Gastrocnemius medialis (tissue), 4 donors: ENCODE results near the gene SLC22A31. TPM values are rescaled to one million over a fixed set of nuclear protein-coding genes. Genes with fewer than 3 reads are reported as not detected.

Experiments
- ATAC-seq, 2 donors: fragments of 150-250 bp; one replicate each; pipeline ENCODE4 v1.9.1; 2016
- DNase-seq, 2 donors: peaks; one replicate each; pipeline ENCODE4 v3.0.0-alpha.2; 2019
- H3K27ac ChIP-seq, 4 donors: fragments of 200-600 bp; sonication (generic); 1 replicate in 1 of 4; 2 replicates in 3 of 4; pipeline ENCODE4 v1.5.1; 2016 to 2018; ENCODE audit warnings: mild to moderate bottlenecking in 2 of 4, moderate library complexity in 1 of 4
- H3K27me3 ChIP-seq, 3 donors: fragments of 200-600 bp; sonication (generic) in 2 of 3; 1 replicate in 1 of 3; 2 replicates in 2 of 3; pipeline versions ENCODE4 v1.5.1 to v1.6.0; 2016 to 2019; ENCODE audit warnings: mild to moderate bottlenecking in 1 of 3, moderate library complexity in 1 of 3
- H3K36me3 ChIP-seq, 2 donors: fragments of 200-600 bp; sonication (generic) in 1 of 2; one replicate each; pipeline ENCODE4 v1.5.1; 2017 to 2018
- H3K4me1 ChIP-seq, 2 donors: fragments of 200-600 bp; sonication (generic) in 1 of 2; one replicate each; pipeline ENCODE4 v1.5.1; 2016 to 2017; ENCODE audit warnings: mild to moderate bottlenecking in 2 of 2
- H3K4me3 ChIP-seq, 4 donors: fragments of 200-600 bp; sonication (generic) in 3 of 4; 1 replicate in 1 of 4; 2 replicates in 3 of 4; pipeline ENCODE4 v1.5.1; 2016 to 2019; ENCODE audit warnings: mild to moderate bottlenecking in 2 of 4
- H3K9me3 ChIP-seq, 3 donors: fragments of 200-600 bp; sonication (generic) in 2 of 3; 1 replicate in 1 of 3; 2 replicates in 2 of 3; pipeline ENCODE4 v1.5.1; 2016 to 2019
- POLR2A ChIP-seq, 2 donors: fragments of 450-650 bp; IDR thresholded peaks; one replicate each; pipeline ENCODE4 v1.6.1; 2017; ENCODE audit warnings: antibody characterized with exemption in 2 of 2, mild to moderate bottlenecking in 2 of 2, moderate library complexity in 2 of 2
- in situ Hi-C, 4 donors: fragments of 200-750 bp; cut with MboI; loops; one replicate each; pipeline versions ENCODE4 v1.15.0 to v1.8.0; 2017; ENCODE audit warnings: low sequenced_read_pairs in 4 of 4
- intact Hi-C: fragments of 100-400 bp; cut with DNase I; formaldehyde crosslinking; loops from one replicate; pipeline ENCODE4 v1.15.1; 2023; ENCODE audit warnings: low total_unique reads
- total RNA-seq, 4 donors: library from RNA; depleted of rRNA; stranded (reverse); fragments of >200 nt; gene quantifications; one replicate each; pipeline versions ENCODE4 v1.1.0 to v1.2.3, GENCODE V29; 2016
- TF ChIP-seq, protein P1 (sequence below), 5 experiments: fragments of 450-650 bp in 3 of 5; fragments of 200-600 bp in 2 of 5; sonication (generic) in 2 of 5; IDR thresholded peaks in 4 of 5; conservative IDR thresholded peaks in 1 of 5; 1 replicate in 4 of 5; 2 replicates in 1 of 5; pipeline ENCODE4 v1.5.1; 2016 to 2019; ENCODE audit warnings: antibody characterized with exemption in 5 of 5, mild to moderate bottlenecking in 3 of 5, moderate library complexity in 3 of 5

SLC22A31 gene
- total RNA-seq, 4 donors from 2014 or later = not detected

GRCh38 chr16:89156740-89157645 is 43.3 kb downstream of the SLC22A31 start:
- DNase-seq (no peak), ATAC-seq (no peak)
- Histone ChIP-seq H3K27ac (no peak overlapping the region), H3K27me3 (no peaks in the 10 kb centered on the region), H3K9me3 (no peaks in the 10 kb centered on the region), H3K36me3 (peaks cover 0 to 4% of the 10 kb centered on the region in 2 donors), H3K4me3 (no peak overlapping the region), H3K4me1 (peaks cover 18 to 23% of the 10 kb centered on the region in 2 donors)
- in situ Hi-C loops (no loop called here), intact Hi-C loops (no loop called here)
- TF ChIP-seq, protein P1, sequence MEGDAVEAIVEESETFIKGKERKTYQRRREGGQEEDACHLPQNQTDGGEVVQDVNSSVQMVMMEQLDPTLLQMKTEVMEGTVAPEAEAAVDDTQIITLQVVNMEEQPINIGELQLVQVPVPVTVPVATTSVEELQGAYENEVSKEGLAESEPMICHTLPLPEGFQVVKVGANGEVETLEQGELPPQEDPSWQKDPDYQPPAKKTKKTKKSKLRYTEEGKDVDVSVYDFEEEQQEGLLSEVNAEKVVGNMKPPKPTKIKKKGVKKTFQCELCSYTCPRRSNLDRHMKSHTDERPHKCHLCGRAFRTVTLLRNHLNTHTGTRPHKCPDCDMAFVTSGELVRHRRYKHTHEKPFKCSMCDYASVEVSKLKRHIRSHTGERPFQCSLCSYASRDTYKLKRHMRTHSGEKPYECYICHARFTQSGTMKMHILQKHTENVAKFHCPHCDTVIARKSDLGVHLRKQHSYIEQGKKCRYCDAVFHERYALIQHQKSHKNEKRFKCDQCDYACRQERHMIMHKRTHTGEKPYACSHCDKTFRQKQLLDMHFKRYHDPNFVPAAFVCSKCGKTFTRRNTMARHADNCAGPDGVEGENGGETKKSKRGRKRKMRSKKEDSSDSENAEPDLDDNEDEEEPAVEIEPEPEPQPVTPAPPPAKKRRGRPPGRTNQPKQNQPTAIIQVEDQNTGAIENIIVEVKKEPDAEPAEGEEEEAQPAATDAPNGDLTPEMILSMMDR (IDR thresholded peaks at IDR 0.05 in 4 of 5, conservative IDR thresholded peaks at IDR 0.05 in 1 of 5) = no peak
- no peak for TF ChIP-seq POLR2A (IDR thresholded peaks at IDR 0.05)

- in situ Hi-C loops (no loop called here), intact Hi-C loops (no loop called here)
- Histone ChIP-seq H3K4me1 (peaks cover 18 to 23% of the 10 kb centered on the region in 2 donors), H3K27me3 (no peaks in the 10 kb centered on the region), H3K27ac (peak overlapping the region in 2 of 4 donors; percentile 16 to 41), H3K36me3 (peaks cover 0 to 11% of the 10 kb centered on the region in 2 donors), H3K4me3 (no peak overlapping the region), H3K9me3 (no peaks in the 10 kb centered on the region)
- DNase-seq = no peak
- TF ChIP-seq, protein P1 (IDR thresholded peaks at IDR 0.05 in 4 of 5, conservative IDR thresholded peaks at IDR 0.05 in 1 of 5) = no peak
- no peak for TF ChIP-seq POLR2A (IDR thresholded peaks at IDR 0.05)
- peak; percentile 28 to 47 for ATAC-seq
Measured at GRCh38 chr16:89155851-89156739, 44.2 kb downstream of the SLC22A31 start.

DNA sequence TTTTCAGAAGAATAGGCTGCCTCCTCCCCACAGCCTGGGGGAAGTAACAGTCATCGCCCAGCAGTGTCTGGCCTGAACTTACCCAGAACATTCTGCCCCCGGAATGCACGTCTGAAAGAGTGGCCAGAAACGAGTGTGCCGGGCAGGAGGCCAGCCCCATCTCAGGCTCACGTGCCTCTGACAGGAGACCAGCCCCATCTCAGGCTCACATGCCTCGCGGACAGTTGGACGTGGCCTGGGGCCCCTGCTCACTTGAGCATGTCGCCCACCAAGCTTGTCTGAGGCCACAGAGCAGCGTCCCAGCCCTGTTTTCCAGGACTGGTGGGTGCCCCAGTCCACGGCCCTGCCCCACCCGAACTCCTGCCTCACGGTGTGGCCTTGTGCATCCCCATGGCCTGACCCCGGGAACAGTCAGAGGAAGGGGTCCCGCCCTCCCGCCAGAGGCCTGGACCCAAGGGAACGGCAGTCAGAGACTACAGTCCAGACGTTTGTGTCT is 45.1 kb downstream of the SLC22A31 start:
- Histone ChIP-seq H3K9me3 (no peaks in the 10 kb centered on the region), H3K36me3 (peaks cover 0 to 20% of the 10 kb centered on the region in 2 donors), H3K27me3 (no peaks in the 10 kb centered on the region), H3K4me1 (peaks cover 18 to 23% of the 10 kb centered on the region in 2 donors), H3K4me3 (no peak overlapping the region), H3K27ac (peak overlapping the region in 1 of 4 donors; percentile 41)
- ATAC-seq (peak; percentile 64 to 78), DNase-seq (peak; percentile 39 to 70)
- TF ChIP-seq, protein P1 (IDR thresholded peaks at IDR 0.05 in 4 of 5, conservative IDR thresholded peaks at IDR 0.05 in 1 of 5) = no peak
- intact Hi-C loops = no loop called here
- in situ Hi-C loops = no loop called here

- H3K4me3 ChIP-seq = no peak overlapping the region
- TF ChIP-seq, protein P1 (IDR thresholded peaks at IDR 0.05 in 4 of 5, conservative IDR thresholded peaks at IDR 0.05 in 1 of 5) = no peak
- TF ChIP-seq POLR2A (IDR thresholded peaks at IDR 0.05) = no peak
- intact Hi-C loops (no loop called here), in situ Hi-C loops (no loop called here)
- no peaks in the 10 kb centered on the region for H3K9me3 ChIP-seq
- peaks cover 18 to 23% of the 10 kb centered on the region in 2 donors for H3K4me1 ChIP-seq
- H3K27ac ChIP-seq = no peak overlapping the region
- peaks cover 0 to 25% of the 10 kb centered on the region in 2 donors for H3K36me3 ChIP-seq
- H3K27me3 ChIP-seq = no peaks in the 10 kb centered on the region
- DNase-seq (no peak), ATAC-seq (no peak)
Measured at GRCh38 chr16:89154390-89155183, 45.8 kb downstream of the SLC22A31 start.
